GM18951 (cell line): ENCODE results near the gene NEK3.
"Not testable (repeated sequence)": the region's sequence is repeated elsewhere in the genome, so short reads cannot be mapped to it uniquely, and the experiment has no call there.

Experiments
- POLR2A ChIP-seq: IDR thresholded peaks from 4 replicates; pipeline ENCODE4 v1.6.1; 2011; ENCODE audit warnings: mild to moderate bottlenecking; ENCODE audit not compliant: insufficient read length, insufficient read depth; ENCODE audit errors: extremely low read depth
- in situ Hi-C: fragments of 300-500 bp; cut with MboI; formaldehyde crosslinking; loops from one replicate; pipeline ENCODE4 v1.12.0; 2022; ENCODE audit warnings: low sequenced_read_pairs, mixed read lengths, inconsistent platforms; ENCODE audit not compliant: unreplicated experiment

Gene NEK3

GRCh38 chr13:52179925-52180324, 20.5 kb upstream of the NEK3 start:
- in situ Hi-C loops, result no loop called here
- no peak for TF ChIP-seq POLR2A

DNA sequence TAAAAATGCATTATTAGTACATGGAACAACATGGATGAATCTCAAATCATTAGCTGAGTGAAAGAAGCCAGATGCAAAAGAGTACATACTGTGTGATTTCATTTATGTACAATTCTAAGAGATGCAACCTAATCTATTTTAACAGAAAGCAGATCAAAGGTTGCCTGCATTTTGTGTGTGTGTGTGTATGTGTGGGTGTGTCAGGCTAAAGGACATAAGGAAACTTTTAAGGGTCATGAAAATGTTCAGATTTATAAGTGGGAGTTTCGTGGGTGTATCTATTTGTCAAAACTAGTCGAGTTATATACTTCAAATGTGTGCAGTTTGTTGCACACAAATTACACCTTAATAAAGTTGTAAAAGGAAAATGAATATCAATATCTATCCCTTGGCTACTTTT, 17.9 kb upstream of the NEK3 start:
- in situ Hi-C loops, result no loop called here
- TF ChIP-seq POLR2A, result no peak

DNA sequence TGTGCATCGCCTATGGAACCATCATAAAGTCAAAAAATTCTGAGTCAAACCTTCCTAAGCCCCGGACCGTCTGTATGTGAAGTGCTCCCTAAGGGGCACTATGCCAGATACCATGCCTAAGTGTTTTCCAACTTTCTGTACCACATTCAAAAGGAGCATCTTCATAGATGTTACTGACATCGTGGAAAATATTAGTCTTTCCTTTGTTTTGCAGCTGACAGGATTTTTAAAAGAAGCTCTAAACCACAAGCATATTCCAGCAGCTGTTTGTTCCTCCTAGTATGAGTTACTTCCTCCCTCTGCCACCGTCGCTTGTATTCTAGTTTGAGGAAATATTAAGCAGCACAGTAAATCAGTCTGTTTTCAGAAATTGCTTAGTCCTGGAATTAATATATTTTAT, 14.6 kb upstream of the NEK3 start:
- in situ Hi-C loops, result not testable (repeated sequence)

DNA sequence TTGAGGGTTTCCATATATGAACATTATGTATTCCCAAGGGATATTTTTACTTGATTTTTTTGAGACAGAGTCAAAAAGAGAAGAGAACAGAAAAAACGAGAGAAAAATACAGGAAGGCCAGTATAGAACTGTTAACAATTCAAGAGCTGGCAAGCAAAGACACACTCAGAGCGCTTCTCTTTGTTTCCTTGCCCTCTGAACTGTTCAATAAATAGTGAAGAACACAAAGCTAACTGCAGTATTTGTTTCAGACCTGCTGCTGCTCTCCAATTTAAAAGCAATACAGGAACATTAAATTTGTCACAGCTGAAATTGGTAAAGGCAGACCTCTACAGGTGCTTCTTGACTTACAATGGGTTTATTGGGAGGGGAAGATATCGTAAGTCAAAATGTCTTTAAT, 14.0 kb upstream of the NEK3 start:
- TF ChIP-seq POLR2A, result no peak
- in situ Hi-C loops, result no loop called here

DNA sequence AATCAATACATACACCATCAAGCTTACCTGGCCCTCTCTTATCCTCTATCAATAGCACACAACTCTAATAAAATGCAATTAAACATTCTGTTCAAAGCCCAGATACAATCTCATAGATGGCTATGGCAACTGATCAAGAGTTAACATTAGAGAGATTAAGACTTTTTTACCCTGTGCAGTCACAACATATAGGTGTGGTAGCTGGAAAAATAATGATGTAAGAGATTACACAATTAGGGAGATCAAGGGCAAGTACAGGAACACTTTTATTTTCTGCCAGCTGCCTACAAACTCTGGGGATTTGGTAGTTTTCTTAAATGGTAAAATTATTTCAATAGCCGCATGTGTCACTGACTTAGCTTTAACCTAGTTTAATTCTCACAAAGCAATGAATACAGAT, 12.3 kb upstream of the NEK3 start:
- in situ Hi-C loops, result not testable (repeated sequence)

- in situ Hi-C loops, result not testable (repeated sequence)
Observed at GRCh38 chr13:52170828-52171391, 11.5 kb upstream of the NEK3 start.

GRCh38 chr13:52169839-52170238, 10.4 kb upstream of the NEK3 start:
- TF ChIP-seq POLR2A, result no peak
- in situ Hi-C loops, result no loop called here

GRCh38 chr13:52165411-52165810, 6.0 kb upstream of the NEK3 start:
- in situ Hi-C loops, result no loop called here
- TF ChIP-seq POLR2A, result no peak

DNA sequence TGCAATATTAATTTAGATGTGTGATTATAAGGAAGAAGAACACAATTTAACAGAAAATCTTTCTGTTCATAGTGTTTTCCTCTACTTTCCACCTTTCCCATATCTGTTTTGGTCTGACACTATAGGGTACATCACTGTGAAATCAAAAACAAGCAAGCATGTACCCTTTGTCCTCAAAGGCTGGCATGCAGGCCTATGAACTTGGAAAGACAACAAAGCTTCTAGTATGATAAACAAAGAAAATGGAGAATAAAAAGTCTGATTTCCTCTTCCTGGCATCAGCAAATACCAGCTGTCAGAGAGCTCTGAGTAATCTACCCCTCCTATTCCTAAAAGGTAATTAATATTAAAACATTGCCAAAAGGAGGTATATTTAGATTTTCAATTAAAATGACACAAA, 5.6 kb upstream of the NEK3 start:
- no peak for TF ChIP-seq POLR2A
- in situ Hi-C loops, result no loop called here

- in situ Hi-C loops, result not testable (repeated sequence)
Observed at GRCh38 chr13:52163878-52164277, 4.5 kb upstream of the NEK3 start.

GRCh38 chr13:52162279-52163101, 3.1 kb upstream of the NEK3 start:
- in situ Hi-C loops, result no loop called here
- no peak for TF ChIP-seq POLR2A

DNA sequence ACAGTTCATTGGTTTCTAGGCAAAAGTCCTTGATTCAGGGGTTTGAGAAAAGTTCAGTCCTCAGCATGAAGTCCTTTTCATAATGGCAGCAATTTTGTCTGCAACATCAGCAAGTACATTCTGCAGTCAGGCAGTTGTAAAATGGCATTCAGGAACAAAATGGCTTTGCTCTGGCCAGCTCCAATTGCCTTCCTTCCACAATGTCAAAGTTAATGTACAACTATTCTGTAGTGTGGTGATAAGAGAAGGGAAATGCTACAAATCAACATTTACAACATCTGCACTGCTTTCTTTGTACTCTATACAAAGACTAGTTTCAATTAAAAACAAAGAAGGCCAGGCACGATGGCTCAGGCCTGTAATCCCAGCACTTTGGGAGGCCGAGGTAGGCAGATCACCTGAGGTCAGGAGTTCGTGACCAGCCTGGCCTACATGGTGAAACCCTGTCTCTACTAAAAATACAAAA, 1.8 kb upstream of the NEK3 start:
- in situ Hi-C loops, result no loop called here
- no peak for TF ChIP-seq POLR2A

DNA sequence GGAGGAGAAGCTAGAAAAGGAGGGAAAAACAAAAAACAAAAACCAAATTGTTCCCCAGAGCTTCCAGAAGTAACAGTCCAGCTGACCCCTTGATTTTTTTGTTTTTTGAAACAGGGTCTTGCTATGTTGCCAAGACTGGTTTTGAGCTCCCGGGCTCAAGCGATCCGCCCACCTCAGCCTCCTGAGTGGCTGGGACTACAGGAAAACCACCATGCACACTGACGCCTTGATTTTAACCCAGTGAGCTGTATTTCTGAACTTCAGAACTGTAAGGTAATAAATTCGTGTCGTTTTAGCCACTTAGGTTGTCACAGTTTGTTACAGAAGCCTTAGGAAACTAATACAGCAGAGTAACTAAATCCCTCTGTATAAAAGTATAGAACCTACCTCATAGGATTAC, 1.1 kb upstream of the NEK3 start:
- TF ChIP-seq POLR2A, result no peak
- in situ Hi-C loops, result no loop called here

- in situ Hi-C loops, result no loop called here
- TF ChIP-seq POLR2A, result no peak
Observed at GRCh38 chr13:52160053-52160452, 656 bp upstream of the NEK3 start.
